Hepatocyte (in vitro differentiated cells): Measurements from ENCODE around the gene ITGA5. TPM values are rescaled to one million over a fixed set of nuclear protein-coding genes. Genes with fewer than 3 reads are reported as not detected.

Experiments
- DNase-seq: peaks from one replicate; pipeline ENCODE4 v3.0.0-alpha.2; 2016; ENCODE audit warnings: low spot score
- H2AFZ ChIP-seq: fragments of 200-600 bp; sonication (generic); 2 replicates; pipeline ENCODE4 v1.6.0; 2016; ENCODE audit warnings: antibody characterized with exemption, mild to moderate bottlenecking
- H3K27ac ChIP-seq: fragments of 200-600 bp; sonication (generic); 2 replicates; pipeline ENCODE4 v1.5.1; 2016; ENCODE audit warnings: mild to moderate bottlenecking
- H3K27me3 ChIP-seq: fragments of 200-600 bp; sonication (generic); 2 replicates; pipeline ENCODE4 v1.6.1; 2016
- H3K36me3 ChIP-seq: fragments of 200-600 bp; sonication (generic); replicated peaks from 2 replicates; pipeline ENCODE4 v1.5.1; 2016; ENCODE audit warnings: low read depth; ENCODE audit not compliant: insufficient read depth
- H3K4me1 ChIP-seq: fragments of 200-600 bp; sonication (generic); 2 replicates; pipeline ENCODE4 v1.5.1; 2016; ENCODE audit warnings: mild to moderate bottlenecking, moderate library complexity; ENCODE audit not compliant: insufficient read depth
- H3K4me2 ChIP-seq: fragments of 200-600 bp; sonication (generic); 2 replicates; pipeline ENCODE4 v1.6.0; 2016
- H3K4me3 ChIP-seq: fragments of 200-600 bp; sonication (generic); 2 replicates; pipeline ENCODE4 v1.5.1; 2016; ENCODE audit warnings: mild to moderate bottlenecking
- H3K79me2 ChIP-seq: fragments of 200-600 bp; sonication (generic); 2 replicates; pipeline ENCODE4 v1.6.0; 2017; ENCODE audit warnings: mild to moderate bottlenecking
- H3K9me2 ChIP-seq: fragments of 200-600 bp; sonication (generic); replicated peaks from 2 replicates; pipeline ENCODE4 v1.6.0; 2017; ENCODE audit warnings: mild to moderate bottlenecking; ENCODE audit not compliant: insufficient read depth
- H3K9me3 ChIP-seq: fragments of 200-600 bp; sonication (generic); 2 replicates; pipeline ENCODE4 v1.5.1; 2016; ENCODE audit warnings: low read depth, mild to moderate bottlenecking
- H4K20me1 ChIP-seq: fragments of 200-600 bp; sonication (generic); 2 replicates; pipeline ENCODE4 v1.6.0; 2016; ENCODE audit warnings: mild to moderate bottlenecking; ENCODE audit not compliant: insufficient read depth, poor library complexity, severe bottlenecking
- CTCF ChIP-seq: fragments of 200-600 bp; sonication (generic); IDR thresholded peaks from 2 replicates; pipeline ENCODE4 v1.5.1; 2016; ENCODE audit warnings: antibody characterized with exemption, mild to moderate bottlenecking; ENCODE audit not compliant: poor library complexity
- EZH2 ChIP-seq: fragments of 200-600 bp; sonication (generic); IDR thresholded peaks from 2 replicates; pipeline ENCODE4 v1.6.1; 2016; ENCODE audit warnings: antibody characterized with exemption, mild to moderate bottlenecking, borderline replicate concordance
- EZH2phosphoT487 ChIP-seq: fragments of 200-600 bp; sonication (generic); IDR thresholded peaks from one replicate; pipeline ENCODE4 v1.6.1; 2018; ENCODE audit warnings: antibody characterized with exemption, mild to moderate bottlenecking, low read depth, moderate library complexity; ENCODE audit not compliant: unreplicated experiment, severe bottlenecking
- WGBS: methylation state at CpG from one replicate; pipeline ENCODE4 v1.1.6; 2016; ENCODE audit warnings: low lambda C conversion rate; ENCODE audit errors: missing lambda C conversion rate; 5-methylcytosine and 5-hydroxymethylcytosine counted together
- polyA plus RNA-seq: library from polyadenylated mRNA; unstranded; fragments of >200 nt; fragmentation: Nextera tagmentation; extraction: Ambion mirVana; gene quantifications from 2 replicates; pipeline ENCODE4 v1.2.1, GENCODE V29; 2016
- total RNA-seq: library from RNA; depleted of rRNA; stranded (reverse); fragments of >200 nt; gene quantifications from 2 replicates; pipeline ENCODE4 v1.2.3, GENCODE V29; 2014

Gene ITGA5
- total and polyA plus RNA-seq, 2 experiments from 2014 or later = 45.7 to 57.2 TPM

GRCh38 chr12:54455760-54456469, 36.8 kb upstream of the ITGA5 start:
- Histone ChIP-seq H3K27ac (no peak overlapping the region), H3K9me3 (no peaks in the 10 kb centered on the region), H3K36me3 (no peaks in the 10 kb centered on the region), H4K20me1 (no peaks in the 10 kb centered on the region), H3K79me2 (no peaks in the 10 kb centered on the region), H2AFZ (no peak overlapping the region), H3K27me3 (peaks cover 7% of the 10 kb centered on the region), H3K9me2 (no peaks in the 10 kb centered on the region), H3K4me2 (no peak overlapping the region), H3K4me1 (no peaks in the 10 kb centered on the region), H3K4me3 (no peak overlapping the region)
- TF ChIP-seq EZH2 (no peak), CTCF (no peak), EZH2phosphoT487 (no peak)
- DNase-seq = no peak

GRCh38 chr12:54452628-54453027, 33.6 kb upstream of the ITGA5 start:
- no peak for TF ChIP-seq EZH2
- no peak for TF ChIP-seq EZH2phosphoT487
- no peak for TF ChIP-seq CTCF
- no peak overlapping the region for H3K27ac ChIP-seq
- H3K9me3 ChIP-seq = no peaks in the 10 kb centered on the region
- no peaks in the 10 kb centered on the region for H3K36me3 ChIP-seq
- no peaks in the 10 kb centered on the region for H3K27me3 ChIP-seq
- H4K20me1 ChIP-seq = no peaks in the 10 kb centered on the region
- H3K79me2 ChIP-seq = no peaks in the 10 kb centered on the region
- H3K4me2 ChIP-seq = no peak overlapping the region
- no peaks in the 10 kb centered on the region for H3K4me1 ChIP-seq
- no peak for DNase-seq
- H3K9me2 ChIP-seq = no peaks in the 10 kb centered on the region
- no peak overlapping the region for H2AFZ ChIP-seq
- H3K4me3 ChIP-seq = no peak overlapping the region

DNA sequence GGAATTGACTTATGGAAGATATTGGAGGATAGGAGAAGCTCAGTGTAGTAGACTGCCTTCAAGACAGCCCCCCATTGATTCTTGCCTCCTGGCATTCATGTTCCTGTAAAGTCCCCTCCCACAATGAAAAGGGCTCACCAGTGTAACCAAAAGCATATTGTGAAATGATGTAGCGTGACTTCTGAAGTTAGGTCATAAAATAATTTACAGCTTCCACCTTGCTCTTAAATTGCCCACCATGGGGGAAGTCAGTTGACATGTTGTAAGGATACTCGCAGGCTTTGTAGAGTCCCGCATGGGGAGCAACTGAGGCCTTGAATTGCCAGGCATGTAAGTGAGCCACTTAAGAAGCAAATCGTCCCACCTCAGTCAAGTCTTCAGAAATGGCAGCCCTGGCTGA, 29.3 kb upstream of the ITGA5 start:
- no peak for DNase-seq
- 75% methylated on average over 4 of the region's 4 CpGs for WGBS
- Histone ChIP-seq H3K27ac (no peak overlapping the region), H3K79me2 (no peaks in the 10 kb centered on the region), H2AFZ (no peak overlapping the region), H4K20me1 (no peaks in the 10 kb centered on the region), H3K4me3 (no peak overlapping the region), H3K9me2 (no peaks in the 10 kb centered on the region), H3K36me3 (no peaks in the 10 kb centered on the region), H3K4me2 (no peak overlapping the region), H3K4me1 (no peaks in the 10 kb centered on the region), H3K27me3 (no peaks in the 10 kb centered on the region), H3K9me3 (no peaks in the 10 kb centered on the region)
- TF ChIP-seq CTCF (no peak), EZH2 (no peak), EZH2phosphoT487 (no peak)
